Activated CD8-positive, alpha-beta T cell treated with anti-CD3 and anti-CD28 coated beads for 36 hours (primary cell): ENCODE measurements around the gene AATF. TPM values are rescaled to one million over a fixed set of nuclear protein-coding genes. Genes with fewer than 3 reads are reported as not detected.

Source experiments
- ATAC-seq: fragments of 200-7000 bp; cut with Tn5 transposase; one replicate; pipeline ENCODE4 v1.10.0; 2021; ENCODE audit warnings: mild to moderate bottlenecking, moderate library complexity
- CTCF ChIA-PET: fragments of 350-600 bp; sonication (Branson Sonifier 250); formaldehyde crosslinking; loops from one replicate; lab custom pipeline; 2021; ENCODE audit warnings: antibody characterized with exemption; lab: Charles Lee
- POLR2A ChIA-PET: fragments of 350-600 bp; sonication (Branson Sonifier 250); formaldehyde crosslinking; loops from one replicate; lab custom pipeline; 2021; ENCODE audit warnings: antibody characterized with exemption; lab: Charles Lee
- DNase-seq: peaks from one replicate; pipeline ENCODE4 v3.0.0-alpha.2; 2020
- H3K27ac Mint-ChIP-seq: one replicate; pipeline ENCODE4 v1.8.0; 2021; ENCODE audit warnings: mild to moderate bottlenecking, mixed read lengths
- H3K27me3 Mint-ChIP-seq: one replicate; pipeline ENCODE4 v1.8.0; 2021; ENCODE audit warnings: mixed read lengths
- H3K36me3 Mint-ChIP-seq: one replicate; pipeline ENCODE4 v1.8.0; 2021; ENCODE audit warnings: low read depth, mixed read lengths
- H3K4me1 Mint-ChIP-seq: one replicate; pipeline ENCODE4 v1.8.0; 2021; ENCODE audit warnings: low read depth, mixed read lengths
- H3K4me3 Mint-ChIP-seq: one replicate; pipeline ENCODE4 v1.8.0; 2021; ENCODE audit warnings: mild to moderate bottlenecking, moderate library complexity, mixed read lengths
- H3K9me3 Mint-ChIP-seq: one replicate; pipeline ENCODE4 v1.8.0; 2021; ENCODE audit warnings: mixed read lengths
- CTCF ChIP-seq: fragments of 200-600 bp; IDR thresholded peaks from one replicate; pipeline ENCODE4 v1.8.0; 2022; ENCODE audit warnings: antibody characterized with exemption, mild to moderate bottlenecking
- intact Hi-C: fragments of 100-400 bp; cut with micrococcal nuclease; formaldehyde crosslinking; loops from one replicate; pipeline ENCODE4 v1.10.0; 2022
- total RNA-seq, 2 experiments: library from RNA; stranded (reverse); gene quantifications; one replicate each; pipeline ENCODE4 v1.2.3, GENCODE V29; 2021

The AATF gene
- total RNA-seq, 2 experiments from 2014 or later = 81.8 to 90.3 TPM

DNA sequence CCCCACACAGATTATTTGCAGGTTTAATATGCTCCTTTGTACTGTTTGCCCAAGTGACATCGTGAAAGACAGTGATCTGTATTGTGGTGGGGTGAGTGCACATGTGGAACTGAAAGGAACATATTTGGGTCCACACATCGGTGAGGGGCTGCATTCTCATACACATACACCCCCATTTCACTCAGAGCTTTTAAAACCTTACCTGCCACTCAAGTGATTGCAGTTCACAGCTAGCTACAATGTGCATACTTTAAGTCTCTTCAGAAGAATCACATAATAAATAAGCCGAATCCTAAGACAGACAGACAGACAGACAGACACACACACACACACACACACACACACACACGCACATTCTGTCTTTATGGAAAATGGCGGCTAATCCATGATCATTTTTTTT is 102.6 kb downstream of the AATF start:
- Mint-ChIP-seq H3K36me3 (peaks cover 18% of the 10 kb centered on the region), H3K4me3 (no peak overlapping the region), H3K4me1 (peaks cover 6% of the 10 kb centered on the region), H3K27ac (no peak overlapping the region), H3K9me3 (no peaks in the 10 kb centered on the region), H3K27me3 (no peaks in the 10 kb centered on the region)
- DNase-seq (no peak), ATAC-seq (no peak)
- intact Hi-C loops = no loop called here
- ChIA-PET CTCF (interaction anchor here (0.8 kb wide), 1 partner anchor 11 kb away, joined by 4 read pairs; no protein-coding TSS in a partner anchor), POLR2A (interaction anchor here (1.0 kb wide), 1 partner anchor 149 kb away, joined by 4 read pairs; no protein-coding TSS in a partner anchor)
- TF ChIP-seq CTCF = no peak

DNA sequence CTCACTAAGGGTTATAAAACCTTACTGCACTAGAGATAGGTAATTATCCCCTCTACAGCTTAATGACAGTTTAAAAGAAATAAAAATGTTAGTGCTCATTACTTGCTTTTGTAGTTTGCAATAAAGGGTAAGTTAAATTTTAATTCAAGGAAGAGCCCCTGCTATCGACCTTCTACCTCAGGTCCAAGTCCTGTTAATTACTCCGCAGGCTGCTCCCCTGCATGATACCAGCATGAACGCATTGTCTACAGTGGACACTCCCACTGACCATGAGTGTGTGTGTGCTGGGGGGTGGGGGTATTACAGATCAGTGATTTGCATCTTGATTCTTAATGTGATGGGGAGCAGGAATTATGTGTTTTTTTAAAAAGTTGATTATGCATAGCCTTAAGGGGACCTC is 103.1 kb downstream of the AATF start:
- intact Hi-C loops = no loop called here
- POLR2A ChIA-PET = interaction anchor here (1.0 kb wide), 1 partner anchor 150 kb away, joined by 4 read pairs; no protein-coding TSS in a partner anchor
- DNase-seq = no peak
- Mint-ChIP-seq H3K36me3 (peaks cover 22% of the 10 kb centered on the region), H3K9me3 (no peaks in the 10 kb centered on the region), H3K27ac (no peak overlapping the region), H3K4me1 (peaks cover 6% of the 10 kb centered on the region), H3K4me3 (no peak overlapping the region), H3K27me3 (no peaks in the 10 kb centered on the region)
- CTCF ChIA-PET = interaction anchor here (0.8 kb wide), 1 partner anchor 11 kb away, joined by 4 read pairs; no protein-coding TSS in a partner anchor
- ATAC-seq = no peak
- no peak for TF ChIP-seq CTCF

DNA sequence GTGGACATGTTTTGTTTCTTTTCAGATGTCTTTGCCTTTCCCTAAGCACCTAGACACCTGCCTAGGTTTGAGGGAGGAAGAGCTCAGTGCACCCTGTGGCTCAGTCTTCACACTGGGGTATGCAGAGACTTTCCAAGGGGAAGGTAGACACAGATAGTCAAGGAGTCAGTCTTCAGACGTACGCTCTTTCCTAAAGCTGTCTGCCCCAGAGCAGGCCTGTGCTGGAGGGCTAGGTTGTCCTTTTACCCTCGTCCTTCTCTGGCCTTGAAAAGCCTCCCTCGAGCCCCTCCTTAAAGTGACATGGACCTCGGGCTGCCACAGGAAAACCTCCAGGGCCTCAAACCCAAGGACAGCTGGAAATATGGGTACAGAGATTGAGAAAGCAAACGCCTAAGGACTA is 103.7 kb downstream of the AATF start:
- Mint-ChIP-seq H3K9me3 (no peaks in the 10 kb centered on the region), H3K4me1 (peaks cover 6% of the 10 kb centered on the region), H3K4me3 (no peak overlapping the region), H3K27ac (no peak overlapping the region), H3K27me3 (no peaks in the 10 kb centered on the region), H3K36me3 (peaks cover 24% of the 10 kb centered on the region)
- CTCF ChIA-PET = no interaction called here
- POLR2A ChIA-PET = no interaction called here
- ATAC-seq = no peak
- no peak for TF ChIP-seq CTCF
- no peak for DNase-seq
- intact Hi-C loops = no loop called here

DNA sequence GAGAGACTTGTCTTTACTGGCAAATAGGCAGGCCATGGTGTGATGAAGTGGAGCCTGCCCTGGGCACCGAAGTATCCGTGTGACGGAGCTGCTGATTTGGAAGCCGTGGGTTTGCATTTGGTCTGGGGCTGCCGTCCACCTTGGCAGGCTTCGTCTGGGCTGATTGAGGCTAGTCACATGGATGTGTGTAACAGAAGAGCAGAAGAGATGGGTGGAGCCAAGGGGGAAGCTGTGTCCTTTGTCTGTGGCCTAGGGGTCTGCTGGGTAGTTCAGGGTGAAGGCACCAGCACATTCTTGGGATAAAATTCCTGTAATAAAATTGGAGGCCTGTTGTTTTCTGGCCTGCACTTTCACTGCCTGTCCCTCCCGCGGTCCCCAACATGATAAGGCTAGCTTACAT is 106.1 kb downstream of the AATF start:
- H3K27ac Mint-ChIP-seq = no peak overlapping the region
- TF ChIP-seq CTCF = no peak
- H3K9me3 Mint-ChIP-seq = no peaks in the 10 kb centered on the region
- peaks cover 18% of the 10 kb centered on the region for H3K36me3 Mint-ChIP-seq
- H3K4me1 Mint-ChIP-seq = no peaks in the 10 kb centered on the region
- POLR2A ChIA-PET = no interaction called here
- H3K27me3 Mint-ChIP-seq = no peaks in the 10 kb centered on the region
- H3K4me3 Mint-ChIP-seq = no peak overlapping the region
- CTCF ChIA-PET = no interaction called here
- DNase-seq = no peak
- no peak for ATAC-seq
- intact Hi-C loops = no loop called here

DNA sequence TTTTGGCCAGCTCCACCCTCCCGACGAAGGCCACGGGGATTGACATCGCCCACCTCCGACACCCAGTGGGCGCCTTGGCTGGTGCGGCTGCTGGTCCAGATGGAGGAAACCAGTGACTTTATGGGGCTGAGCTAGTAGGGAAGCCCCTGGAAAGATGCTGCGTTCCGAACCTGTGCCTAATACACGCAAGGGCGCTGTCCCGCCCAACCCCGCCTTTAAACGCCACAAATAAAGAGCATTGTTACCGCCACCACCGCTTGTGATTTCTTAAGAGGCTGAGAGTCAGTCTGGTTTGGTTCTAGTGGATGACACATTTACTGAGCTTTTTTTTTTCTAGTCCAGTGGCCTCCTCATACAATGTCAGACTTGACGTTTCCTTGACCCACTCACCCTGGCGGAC is 107.9 kb downstream of the AATF start:
- no peak for DNase-seq
- no peaks in the 10 kb centered on the region for H3K9me3 Mint-ChIP-seq
- ChIA-PET CTCF (interaction anchor here (2.1 kb wide), 1 partner anchor 9 kb away, joined by 13 read pairs; no protein-coding TSS in a partner anchor), POLR2A (no interaction called here)
- peaks cover 18% of the 10 kb centered on the region for H3K36me3 Mint-ChIP-seq
- no peak for ATAC-seq
- H3K27me3 Mint-ChIP-seq = no peaks in the 10 kb centered on the region
- TF ChIP-seq CTCF = no peak
- H3K27ac Mint-ChIP-seq = no peak overlapping the region
- H3K4me1 Mint-ChIP-seq = no peaks in the 10 kb centered on the region
- intact Hi-C loops = no loop called here
- H3K4me3 Mint-ChIP-seq = no peak overlapping the region
